ENCODE measurements around the gene VPREB3.
A peak's percentile ranks its signal among the peaks of the same experiment; 100 is the strongest.

VPREB3 gene

GRCh38 chr22:23722724-23723123 lies 31.5 kb downstream of the VPREB3 start:
- DNase-seq: no peak

- DNase-seq: no peak
Observed at GRCh38 chr22:23722160-23722559, 32.1 kb downstream of the VPREB3 start.

DNA sequence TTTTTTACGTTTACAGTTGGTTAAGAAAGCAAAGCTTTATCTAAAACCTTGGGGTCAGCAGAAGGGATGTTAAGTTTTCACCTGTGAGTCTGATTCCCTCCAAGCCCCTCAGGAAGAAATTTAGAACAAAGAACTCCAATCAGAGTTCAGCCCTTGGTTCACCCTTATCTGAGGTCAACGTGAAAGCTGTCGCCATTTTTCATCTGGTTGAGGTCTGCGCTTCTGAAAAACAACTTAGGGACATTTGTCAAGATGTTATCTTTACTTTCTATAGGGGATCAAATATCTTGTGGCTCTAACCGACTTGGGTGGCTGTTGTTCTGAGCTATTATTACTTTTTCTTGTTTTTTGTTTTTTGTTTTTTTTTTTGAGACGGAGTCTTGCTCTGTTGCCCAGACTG lies 33.4 kb downstream of the VPREB3 start:
- DNase-seq: no peak

DNA sequence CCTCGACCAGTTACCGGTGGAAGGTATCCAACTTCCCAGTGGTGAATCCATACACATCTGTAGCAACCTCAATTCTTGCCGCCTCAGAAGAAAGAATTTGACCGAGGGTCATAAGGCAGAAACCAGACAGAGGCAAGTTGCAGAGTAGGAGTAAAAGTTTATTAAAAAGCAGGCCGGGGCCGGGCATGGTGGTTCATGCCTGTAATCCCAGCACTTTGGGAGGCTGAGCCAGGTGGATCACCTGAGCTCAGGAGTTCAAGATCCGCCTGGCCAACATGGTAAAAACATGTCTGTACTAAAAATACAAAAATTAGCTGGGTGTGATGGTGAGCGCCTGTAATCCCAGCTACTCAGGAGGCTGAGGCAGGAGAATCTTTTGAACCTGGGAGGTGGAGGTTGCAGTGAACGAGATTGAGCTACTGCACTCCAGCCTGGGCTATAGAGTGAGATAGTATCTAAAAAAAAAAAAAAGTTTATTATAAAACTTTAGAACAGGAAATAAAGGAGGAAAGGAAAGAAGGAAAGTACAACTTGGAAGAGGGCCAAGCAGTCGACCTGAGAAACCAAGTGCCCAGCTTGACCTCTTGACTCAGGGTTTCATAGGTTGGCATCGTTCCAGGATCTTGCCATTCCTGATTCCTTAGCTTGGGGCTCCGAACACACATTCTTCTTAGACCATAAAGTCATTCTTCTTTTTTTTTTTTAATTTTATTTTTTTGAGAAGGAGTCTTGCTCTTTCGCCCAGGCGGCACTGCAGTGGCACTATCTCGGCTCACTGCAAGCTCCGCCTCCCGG lies 35.7 kb downstream of the VPREB3 start:
- no peak for DNase-seq

GRCh38 chr22:23716811-23717801 lies 37.1 kb downstream of the VPREB3 start:
- peak; percentile 76 to 80 for DNase-seq

DNA sequence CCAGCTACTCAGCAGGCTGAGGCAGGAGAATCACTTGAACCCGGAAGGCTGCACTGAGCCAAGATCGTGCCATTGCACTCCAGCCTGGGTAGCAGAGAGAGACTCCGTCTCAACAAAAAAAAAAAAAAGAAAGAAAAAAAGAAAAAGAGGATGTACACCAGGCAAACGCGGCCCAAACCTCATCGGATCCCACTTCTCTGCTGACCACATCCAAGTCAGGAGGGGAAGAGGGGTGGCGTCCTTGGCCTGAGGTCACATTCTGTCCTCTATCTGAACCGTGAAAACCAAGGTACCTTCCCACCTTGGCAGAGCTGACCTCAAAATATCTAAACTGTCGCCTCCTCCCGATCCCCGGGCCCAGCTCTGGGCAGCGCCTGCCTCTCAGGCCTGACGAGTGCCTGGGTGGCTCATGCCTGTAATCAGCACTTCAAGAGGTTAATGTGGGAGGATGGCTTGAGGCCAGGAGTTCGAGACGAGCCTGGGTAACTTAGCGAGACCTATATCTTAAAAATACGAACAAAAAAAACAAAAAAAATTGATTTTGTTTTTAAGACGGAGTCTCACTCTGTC lies 38.3 kb downstream of the VPREB3 start:
- DNase-seq: no peak

DNA sequence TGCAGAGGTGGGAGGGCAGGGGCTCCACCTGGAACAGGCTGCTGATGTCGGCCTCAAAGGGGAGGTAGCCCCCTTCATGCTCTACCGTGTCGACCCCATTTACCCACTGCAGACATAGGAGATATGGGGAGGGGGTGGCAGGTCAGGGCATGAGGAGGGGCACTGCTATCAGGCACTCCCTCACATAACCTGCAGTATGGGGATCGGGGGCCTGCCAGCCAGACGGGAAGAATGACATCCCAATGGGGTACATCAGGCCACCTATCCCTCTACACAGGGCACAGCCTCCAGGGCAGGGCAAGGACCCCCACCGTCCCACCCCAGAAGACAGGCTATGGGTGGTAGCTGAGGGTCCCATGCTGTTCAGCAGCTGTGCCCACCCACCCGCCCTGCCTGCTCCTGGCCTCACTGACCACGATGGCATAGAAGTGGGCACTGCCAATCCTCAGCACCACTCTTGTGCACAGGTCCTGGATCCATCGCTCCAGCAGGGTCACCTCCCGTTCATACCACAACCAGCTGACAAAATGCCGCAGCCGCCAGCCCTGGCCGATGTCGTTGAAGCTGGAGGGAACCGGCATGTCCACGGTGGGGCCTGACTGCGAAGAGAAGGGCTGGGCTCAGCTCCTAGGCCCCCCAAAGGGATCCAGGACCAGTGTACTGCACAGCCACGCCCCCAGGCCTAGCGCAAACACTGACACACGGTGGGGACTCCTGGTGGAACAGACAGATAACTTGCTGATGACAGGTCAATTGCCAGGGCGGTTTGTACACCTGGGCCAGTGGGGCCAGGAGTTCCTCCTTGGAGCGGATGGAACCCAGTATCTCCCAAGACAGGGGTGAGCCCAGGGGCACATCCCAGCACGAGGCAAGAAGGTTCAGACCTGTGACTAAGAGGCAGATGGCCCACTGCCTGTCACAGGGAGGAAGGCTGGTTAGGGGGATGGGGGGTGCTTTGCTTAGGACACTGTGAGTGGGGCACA lies 39.3 kb downstream of the VPREB3 start:
- no peak for DNase-seq

DNA sequence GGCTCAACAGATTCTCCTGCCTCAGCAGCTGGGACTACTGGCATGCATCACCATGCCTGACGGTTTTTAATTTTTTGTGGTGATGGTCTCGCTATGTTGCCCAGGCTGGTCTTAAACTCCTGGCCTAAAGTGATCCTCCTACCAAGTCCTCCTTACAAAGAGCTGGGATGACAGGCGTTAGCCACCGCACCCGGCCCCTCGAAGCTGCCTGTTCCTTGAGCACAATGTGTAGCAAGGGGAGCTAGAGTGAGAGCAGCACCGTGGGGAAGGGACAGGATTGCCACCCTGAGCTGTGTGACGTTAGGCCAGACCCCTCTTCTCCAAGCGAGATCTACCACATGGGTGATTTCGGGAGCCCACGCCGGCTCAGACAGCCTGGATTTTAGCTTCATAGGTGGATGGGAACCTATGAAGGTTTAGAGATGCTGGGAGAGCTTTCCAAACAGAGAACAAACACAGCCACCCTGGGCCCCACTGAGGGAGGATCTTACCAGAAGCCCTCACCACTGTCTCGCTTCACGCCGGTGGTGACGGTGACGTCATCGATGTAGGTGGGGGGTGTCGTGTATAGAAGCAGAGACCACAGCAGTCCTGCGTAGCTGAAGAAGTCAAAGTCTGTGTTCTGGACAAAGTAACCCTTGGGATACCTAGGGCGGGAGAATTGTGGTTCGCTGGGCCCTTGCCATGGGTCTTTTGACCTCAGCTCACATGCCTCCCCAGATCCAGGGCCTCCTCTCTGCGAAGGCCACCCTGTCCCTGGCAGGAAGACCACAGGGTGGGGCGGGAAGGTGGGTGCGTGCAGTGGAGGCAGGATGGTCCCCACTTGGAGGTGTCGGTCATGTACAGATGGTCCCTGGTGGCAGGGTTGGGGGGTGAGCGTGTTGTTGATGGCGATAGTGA lies 40.3 kb downstream of the VPREB3 start:
- no peak for DNase-seq

DNA sequence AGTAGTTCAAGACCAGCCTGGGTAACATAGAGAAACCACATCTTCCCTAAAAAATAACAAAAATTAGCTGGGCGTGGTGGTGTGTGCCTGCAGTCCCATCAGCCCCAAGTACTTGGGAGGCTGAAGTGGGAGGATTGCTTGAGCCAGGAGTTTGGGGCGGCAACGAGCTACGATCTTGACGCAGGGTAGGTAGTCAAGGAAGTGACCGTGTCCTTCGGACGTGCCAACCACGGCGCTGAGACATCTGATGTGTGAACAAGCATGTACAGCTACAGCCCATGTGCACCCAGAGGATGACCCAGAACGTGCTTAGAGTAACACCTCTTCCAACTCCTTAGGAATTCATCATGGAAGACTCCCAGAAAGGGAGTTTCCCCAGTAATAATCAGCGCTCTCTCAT lies 42.0 kb downstream of the VPREB3 start:
- no peak for DNase-seq

- DNase-seq: no peak
Observed at GRCh38 chr22:23709107-23709506, 45.1 kb downstream of the VPREB3 start.

- DNase-seq: no peak
Observed at GRCh38 chr22:23708270-23708669, 46.0 kb downstream of the VPREB3 start.

GRCh38 chr22:23705358-23705757 lies 48.9 kb downstream of the VPREB3 start:
- DNase-seq: peak in 1 of 2 donors; percentile 16

DNA sequence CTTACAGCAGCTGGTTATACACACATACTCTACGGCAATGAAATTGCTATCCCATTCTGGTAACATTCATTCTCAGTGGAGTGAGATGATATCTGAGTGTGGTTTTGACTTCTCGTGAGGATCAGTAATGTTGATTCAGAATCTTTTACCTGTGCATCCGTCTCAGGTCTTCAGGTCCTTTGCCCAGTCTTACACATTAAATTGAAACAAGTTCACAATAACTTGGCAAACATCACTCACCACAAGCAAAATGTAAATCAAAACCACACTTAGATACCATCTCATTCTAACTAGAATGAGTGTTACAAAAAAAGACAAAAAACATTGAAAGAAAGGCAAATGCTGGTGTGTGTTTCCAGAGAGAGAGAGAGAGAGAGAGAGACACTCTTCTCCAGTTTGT lies 49.4 kb downstream of the VPREB3 start:
- no peak for DNase-seq

- DNase-seq: no peak
Observed at GRCh38 chr22:23704062-23704461, 50.2 kb downstream of the VPREB3 start.
